Measurements from ENCODE around the gene MAPK12.

DNA sequence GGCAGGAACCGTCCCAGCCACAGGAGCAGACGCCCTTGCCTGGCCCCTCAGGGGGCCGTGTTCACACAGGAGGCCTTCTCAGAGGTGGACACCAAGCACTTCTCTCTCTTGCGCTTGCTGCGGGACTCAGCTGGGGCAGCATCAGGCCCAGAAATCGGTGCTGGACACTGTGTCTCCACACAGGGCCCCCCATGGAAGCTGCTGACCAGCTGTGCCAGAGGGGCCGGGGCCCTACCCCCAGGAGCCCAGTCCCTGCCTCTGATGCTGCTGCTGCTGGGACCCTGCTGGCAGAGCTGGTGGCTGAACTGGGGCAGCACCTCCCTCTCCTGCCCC, 42.0 kb upstream of the MAPK12 start:
- no peak for TF ChIP-seq POLR2AphosphoS5 (IDR thresholded peaks at IDR 0.05; ENCODE audit: low read depth, low read length)
- TF ChIP-seq, protein P1, sequence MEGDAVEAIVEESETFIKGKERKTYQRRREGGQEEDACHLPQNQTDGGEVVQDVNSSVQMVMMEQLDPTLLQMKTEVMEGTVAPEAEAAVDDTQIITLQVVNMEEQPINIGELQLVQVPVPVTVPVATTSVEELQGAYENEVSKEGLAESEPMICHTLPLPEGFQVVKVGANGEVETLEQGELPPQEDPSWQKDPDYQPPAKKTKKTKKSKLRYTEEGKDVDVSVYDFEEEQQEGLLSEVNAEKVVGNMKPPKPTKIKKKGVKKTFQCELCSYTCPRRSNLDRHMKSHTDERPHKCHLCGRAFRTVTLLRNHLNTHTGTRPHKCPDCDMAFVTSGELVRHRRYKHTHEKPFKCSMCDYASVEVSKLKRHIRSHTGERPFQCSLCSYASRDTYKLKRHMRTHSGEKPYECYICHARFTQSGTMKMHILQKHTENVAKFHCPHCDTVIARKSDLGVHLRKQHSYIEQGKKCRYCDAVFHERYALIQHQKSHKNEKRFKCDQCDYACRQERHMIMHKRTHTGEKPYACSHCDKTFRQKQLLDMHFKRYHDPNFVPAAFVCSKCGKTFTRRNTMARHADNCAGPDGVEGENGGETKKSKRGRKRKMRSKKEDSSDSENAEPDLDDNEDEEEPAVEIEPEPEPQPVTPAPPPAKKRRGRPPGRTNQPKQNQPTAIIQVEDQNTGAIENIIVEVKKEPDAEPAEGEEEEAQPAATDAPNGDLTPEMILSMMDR (IDR thresholded peaks at IDR 0.05), result no peak
- no peak for TF ChIP-seq SIN3A (IDR thresholded peaks at IDR 0.05; ENCODE audit: borderline replicate concordance, insufficient read depth, low read depth, low read length)
- TF ChIP-seq, protein P2, sequence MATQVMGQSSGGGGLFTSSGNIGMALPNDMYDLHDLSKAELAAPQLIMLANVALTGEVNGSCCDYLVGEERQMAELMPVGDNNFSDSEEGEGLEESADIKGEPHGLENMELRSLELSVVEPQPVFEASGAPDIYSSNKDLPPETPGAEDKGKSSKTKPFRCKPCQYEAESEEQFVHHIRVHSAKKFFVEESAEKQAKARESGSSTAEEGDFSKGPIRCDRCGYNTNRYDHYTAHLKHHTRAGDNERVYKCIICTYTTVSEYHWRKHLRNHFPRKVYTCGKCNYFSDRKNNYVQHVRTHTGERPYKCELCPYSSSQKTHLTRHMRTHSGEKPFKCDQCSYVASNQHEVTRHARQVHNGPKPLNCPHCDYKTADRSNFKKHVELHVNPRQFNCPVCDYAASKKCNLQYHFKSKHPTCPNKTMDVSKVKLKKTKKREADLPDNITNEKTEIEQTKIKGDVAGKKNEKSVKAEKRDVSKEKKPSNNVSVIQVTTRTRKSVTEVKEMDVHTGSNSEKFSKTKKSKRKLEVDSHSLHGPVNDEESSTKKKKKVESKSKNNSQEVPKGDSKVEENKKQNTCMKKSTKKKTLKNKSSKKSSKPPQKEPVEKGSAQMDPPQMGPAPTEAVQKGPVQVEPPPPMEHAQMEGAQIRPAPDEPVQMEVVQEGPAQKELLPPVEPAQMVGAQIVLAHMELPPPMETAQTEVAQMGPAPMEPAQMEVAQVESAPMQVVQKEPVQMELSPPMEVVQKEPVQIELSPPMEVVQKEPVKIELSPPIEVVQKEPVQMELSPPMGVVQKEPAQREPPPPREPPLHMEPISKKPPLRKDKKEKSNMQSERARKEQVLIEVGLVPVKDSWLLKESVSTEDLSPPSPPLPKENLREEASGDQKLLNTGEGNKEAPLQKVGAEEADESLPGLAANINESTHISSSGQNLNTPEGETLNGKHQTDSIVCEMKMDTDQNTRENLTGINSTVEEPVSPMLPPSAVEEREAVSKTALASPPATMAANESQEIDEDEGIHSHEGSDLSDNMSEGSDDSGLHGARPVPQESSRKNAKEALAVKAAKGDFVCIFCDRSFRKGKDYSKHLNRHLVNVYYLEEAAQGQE (IDR thresholded peaks at IDR 0.05; ENCODE audit: insufficient read depth in 1 of 2, low read depth in 2 of 2, low read length in 1 of 2), result no peak
